Upper lobe of right lung (tissue), 1 donor: Measurements from ENCODE around the gene CNOT1. TPM values are rescaled to one million over a fixed set of nuclear protein-coding genes. Genes with fewer than 3 reads are reported as not detected.
"Not testable (repeated sequence)": the region's sequence is repeated elsewhere in the genome, so short reads cannot be mapped to it uniquely, and the experiment has no call there.

Source experiments
- ATAC-seq: fragments of 200-7000 bp; cut with Tn5 transposase; one replicate; pipeline ENCODE4 v1.9.1; 2020; ENCODE audit warnings: mild to moderate bottlenecking, moderate library complexity
- DNase-seq: peaks from one replicate; pipeline ENCODE4 v3.0.0-alpha.2; 2020
- H3K27ac ChIP-seq: fragments of 200-600 bp; one replicate; pipeline ENCODE4 v1.8.0; 2022
- H3K27me3 ChIP-seq: fragments of 200-600 bp; one replicate; pipeline ENCODE4 v1.8.0; 2022; ENCODE audit warnings: mild to moderate bottlenecking
- H3K36me3 ChIP-seq: fragments of 200-600 bp; one replicate; pipeline ENCODE4 v1.8.0; 2022
- H3K4me1 ChIP-seq: fragments of 200-600 bp; one replicate; pipeline ENCODE4 v1.8.0; 2022
- H3K4me3 ChIP-seq: fragments of 200-600 bp; one replicate; pipeline ENCODE4 v1.8.0; 2022; ENCODE audit warnings: mild to moderate bottlenecking
- H3K9me3 ChIP-seq: fragments of 200-600 bp; one replicate; pipeline ENCODE4 v1.8.0; 2022
- CTCF ChIP-seq: fragments of 200-600 bp; IDR thresholded peaks from one replicate; pipeline ENCODE4 v1.8.0; 2022; ENCODE audit warnings: antibody characterized with exemption
- intact Hi-C: fragments of 100-400 bp; cut with DNase I; formaldehyde crosslinking; loops from one replicate; pipeline ENCODE4 v1.11.0; 2022
- total RNA-seq: library from RNA; stranded (reverse); fragmentation: NEBNext Ultra II Directional; extraction: Animal tissue kit (Norgen Biotek cat#: 25700); gene quantifications from one replicate; pipeline ENCODE4 v1.2.1, GENCODE V29; 2021
- donor health status: DM: no; HTN: yes; CAD: no; lungs with severe emphysema.

The CNOT1 gene
- total RNA-seq, 1 donor from 2014 or later = 140 TPM

- no peak for ATAC-seq
- peaks cover 100% of the 10 kb centered on the region for H3K36me3 ChIP-seq
- intact Hi-C loops = no loop called here
These were observed 50.0 kb downstream of the CNOT1 start for GRCh38 chr16:58579587-58579986.

DNA sequence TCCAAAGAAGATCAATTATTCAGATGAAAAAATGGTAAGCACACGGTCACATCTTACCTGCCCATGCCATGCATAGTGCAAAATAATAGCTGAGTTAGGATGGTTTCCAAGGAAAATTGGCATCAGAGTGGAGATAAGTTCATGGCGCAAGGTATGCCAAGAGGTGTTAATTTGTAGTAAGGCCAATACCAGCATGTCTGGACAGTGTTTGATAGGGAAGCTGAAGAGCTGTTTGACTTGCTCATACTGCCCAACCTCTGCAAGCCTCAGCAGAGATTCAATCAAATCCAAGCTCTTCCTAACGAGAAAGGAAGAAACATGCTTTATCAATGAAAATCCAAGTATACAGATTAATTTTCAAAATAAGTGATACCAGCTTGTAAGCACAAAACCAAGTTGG is 51.0 kb downstream of the CNOT1 start:
- H3K9me3 ChIP-seq = no peaks in the 10 kb centered on the region
- no peaks in the 10 kb centered on the region for H3K4me1 ChIP-seq
- no peak for ATAC-seq
- no peaks in the 10 kb centered on the region for H3K27me3 ChIP-seq
- intact Hi-C loops = no loop called here
- no peak overlapping the region for H3K27ac ChIP-seq
- TF ChIP-seq CTCF = no peak
- no peak for DNase-seq
- H3K36me3 ChIP-seq = peaks cover 100% of the 10 kb centered on the region
- no peak overlapping the region for H3K4me3 ChIP-seq

More at GRCh38 chr16:58579587-58579986, 50.0 kb downstream of the CNOT1 start:
- no peaks in the 10 kb centered on the region for H3K9me3 ChIP-seq
- H3K4me3 ChIP-seq = no peak overlapping the region
- DNase-seq = no peak
- no peak for TF ChIP-seq CTCF
- no peaks in the 10 kb centered on the region for H3K4me1 ChIP-seq
- no peak overlapping the region for H3K27ac ChIP-seq
- no peaks in the 10 kb centered on the region for H3K27me3 ChIP-seq

DNA sequence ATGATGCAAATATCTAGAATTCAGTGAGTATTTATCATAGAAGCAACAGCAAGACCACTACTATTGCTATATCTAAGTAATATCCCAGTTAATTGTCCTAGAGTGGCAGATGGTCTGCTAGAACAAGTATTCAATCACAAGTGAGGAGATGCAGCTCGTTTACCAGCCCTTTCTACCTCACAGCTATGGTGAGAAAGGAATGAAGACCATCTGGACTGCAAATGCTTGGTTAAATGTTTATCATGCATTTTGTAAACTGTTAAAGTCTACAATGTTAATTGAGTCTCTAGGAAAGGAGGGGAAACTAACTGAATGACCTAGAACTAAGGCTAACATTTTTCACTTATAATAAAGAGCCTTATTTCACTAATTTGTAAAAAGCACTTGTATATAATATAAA is 52.5 kb downstream of the CNOT1 start:
- DNase-seq (no peak), ATAC-seq (no peak)
- no peaks in the 10 kb centered on the region for H3K27me3 ChIP-seq
- H3K9me3 ChIP-seq = no peaks in the 10 kb centered on the region
- no peak overlapping the region for H3K4me3 ChIP-seq
- no peaks in the 10 kb centered on the region for H3K4me1 ChIP-seq
- H3K27ac ChIP-seq = no peak overlapping the region
- no peak for TF ChIP-seq CTCF
- intact Hi-C loops = no loop called here
- H3K36me3 ChIP-seq = peaks cover 100% of the 10 kb centered on the region

- DNase-seq (no peak), ATAC-seq (no peak)
- H3K27ac ChIP-seq = no peak overlapping the region
- intact Hi-C loops = no loop called here
- H3K27me3 ChIP-seq = no peaks in the 10 kb centered on the region
- TF ChIP-seq CTCF = no peak
- no peak overlapping the region for H3K4me3 ChIP-seq
- H3K4me1 ChIP-seq = no peaks in the 10 kb centered on the region
- H3K9me3 ChIP-seq = no peaks in the 10 kb centered on the region
- H3K36me3 ChIP-seq = peaks cover 100% of the 10 kb centered on the region
These were observed 54.7 kb downstream of the CNOT1 start for GRCh38 chr16:58574895-58575294.

DNA sequence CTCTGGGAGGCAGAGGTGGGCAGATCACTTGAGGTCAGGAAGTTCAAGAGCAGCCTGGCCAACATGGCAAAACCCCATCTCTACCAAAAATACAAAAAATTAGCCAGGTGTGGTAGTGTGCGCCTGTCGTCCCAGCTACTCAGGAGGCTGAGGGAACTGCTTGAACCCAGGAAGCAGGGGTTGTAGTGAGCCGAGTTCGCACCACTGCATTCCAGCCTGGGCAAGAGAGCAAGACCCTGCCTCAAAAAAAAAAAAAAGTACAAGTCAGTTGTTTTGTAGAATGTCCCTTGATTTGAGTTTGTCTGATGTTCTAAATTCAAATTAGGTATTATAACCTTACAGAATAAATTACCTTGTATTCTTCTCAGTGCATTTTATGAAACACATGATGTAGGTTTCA is 63.9 kb downstream of the CNOT1 start:
- H3K4me3 ChIP-seq, intact Hi-C loops: not testable (repeated sequence)
- peaks cover 90% of the 10 kb centered on the region for H3K36me3 ChIP-seq

DNA sequence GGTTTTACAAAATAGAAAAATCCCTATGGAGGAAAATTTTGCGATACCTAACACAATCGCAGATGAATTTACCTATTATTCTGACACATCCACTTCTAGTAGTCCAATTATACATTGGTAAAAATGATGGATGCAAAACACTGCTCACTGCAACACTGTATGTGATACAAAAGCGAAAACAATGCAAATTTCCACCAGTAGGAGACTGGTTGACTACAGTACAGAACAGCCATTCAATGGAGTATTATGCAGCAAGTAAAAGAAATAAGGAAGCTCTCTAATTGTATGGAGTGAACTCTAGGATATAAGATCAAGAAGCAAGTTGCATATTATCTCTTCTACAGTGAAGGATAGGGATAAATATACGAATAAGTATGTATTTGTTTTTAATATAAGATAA is 65.9 kb downstream of the CNOT1 start:
- Histone ChIP-seq H3K27ac (no peak overlapping the region), H3K27me3 (no peaks in the 10 kb centered on the region), H3K4me3 (no peak overlapping the region), H3K4me1 (no peaks in the 10 kb centered on the region), H3K36me3 (peaks cover 88% of the 10 kb centered on the region), H3K9me3 (no peaks in the 10 kb centered on the region)
- TF ChIP-seq CTCF = no peak
- no peak for ATAC-seq
- DNase-seq = no peak
- intact Hi-C loops = no loop called here

More for the DNA sequence above, 63.9 kb downstream of the CNOT1 start:
- H3K9me3 ChIP-seq, H3K4me1 ChIP-seq, H3K27me3 ChIP-seq, DNase-seq, ATAC-seq, H3K27ac ChIP-seq: not testable (repeated sequence)
